ENCODE data around the gene ACADVL. TPM values are rescaled to one million over a fixed set of nuclear protein-coding genes. Genes with fewer than 3 reads are reported as not detected.
A peak's percentile ranks its signal among the peaks of the same experiment; 100 is the strongest.

The ACADVL gene
- total and polyA plus RNA-seq, 8 donors: 285 to 654 (median 381) TPM

- no peaks in the 10 kb centered on the region for H3K9me3 ChIP-seq
- no peak overlapping the region for H3K27ac ChIP-seq
- no peaks in the 10 kb centered on the region for H3K27me3 ChIP-seq
- DNase-seq (no peak), ATAC-seq (no peak)
- peaks cover 0 to 35% of the 10 kb centered on the region in 2 donors for H3K36me3 ChIP-seq
- H3K4me3 ChIP-seq: no peak overlapping the region
- TF ChIP-seq, protein P1, sequence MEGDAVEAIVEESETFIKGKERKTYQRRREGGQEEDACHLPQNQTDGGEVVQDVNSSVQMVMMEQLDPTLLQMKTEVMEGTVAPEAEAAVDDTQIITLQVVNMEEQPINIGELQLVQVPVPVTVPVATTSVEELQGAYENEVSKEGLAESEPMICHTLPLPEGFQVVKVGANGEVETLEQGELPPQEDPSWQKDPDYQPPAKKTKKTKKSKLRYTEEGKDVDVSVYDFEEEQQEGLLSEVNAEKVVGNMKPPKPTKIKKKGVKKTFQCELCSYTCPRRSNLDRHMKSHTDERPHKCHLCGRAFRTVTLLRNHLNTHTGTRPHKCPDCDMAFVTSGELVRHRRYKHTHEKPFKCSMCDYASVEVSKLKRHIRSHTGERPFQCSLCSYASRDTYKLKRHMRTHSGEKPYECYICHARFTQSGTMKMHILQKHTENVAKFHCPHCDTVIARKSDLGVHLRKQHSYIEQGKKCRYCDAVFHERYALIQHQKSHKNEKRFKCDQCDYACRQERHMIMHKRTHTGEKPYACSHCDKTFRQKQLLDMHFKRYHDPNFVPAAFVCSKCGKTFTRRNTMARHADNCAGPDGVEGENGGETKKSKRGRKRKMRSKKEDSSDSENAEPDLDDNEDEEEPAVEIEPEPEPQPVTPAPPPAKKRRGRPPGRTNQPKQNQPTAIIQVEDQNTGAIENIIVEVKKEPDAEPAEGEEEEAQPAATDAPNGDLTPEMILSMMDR (IDR thresholded peaks at IDR 0.05): no peak
- H3K4me1 ChIP-seq: peaks cover 18 to 52% of the 10 kb centered on the region in 2 donors
- intact Hi-C loops (cut with DNase I): no loop called here
These were observed 29.1 kb downstream of the ACADVL start for GRCh38 chr17:7248796-7249195.

DNA sequence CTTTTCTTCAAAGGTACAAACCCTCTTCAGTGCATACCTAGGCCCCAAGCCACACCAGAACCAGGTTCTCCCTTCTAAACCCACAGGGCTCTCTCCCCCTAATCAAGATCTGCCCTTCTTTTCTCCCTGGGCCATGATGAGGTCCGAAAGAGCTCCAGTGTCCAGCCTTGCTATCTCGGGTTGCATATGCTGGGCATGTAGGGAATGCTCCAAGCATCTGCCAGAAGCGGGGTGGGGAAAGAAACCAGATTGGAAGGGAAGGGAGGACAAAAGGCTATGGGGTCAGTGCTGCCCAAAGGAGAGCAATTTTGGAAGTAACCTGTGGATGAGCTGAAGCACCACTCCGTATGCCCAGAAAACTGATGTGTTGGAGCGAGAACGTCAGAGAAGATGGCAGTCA, 29.5 kb downstream of the ACADVL start:
- Histone ChIP-seq H3K36me3 (peaks cover 0 to 34% of the 10 kb centered on the region in 2 donors), H3K9me3 (no peaks in the 10 kb centered on the region), H3K27me3 (no peaks in the 10 kb centered on the region), H3K4me3 (peak overlapping the region in 1 of 2 donors; percentile 83), H3K27ac (no peak overlapping the region), H3K4me1 (peaks cover 18 to 48% of the 10 kb centered on the region in 2 donors)
- DNase-seq (no peak), ATAC-seq (no peak)
- TF ChIP-seq, protein P1 (IDR thresholded peaks at IDR 0.05): no peak
- intact Hi-C loops (cut with DNase I): no loop called here

DNA sequence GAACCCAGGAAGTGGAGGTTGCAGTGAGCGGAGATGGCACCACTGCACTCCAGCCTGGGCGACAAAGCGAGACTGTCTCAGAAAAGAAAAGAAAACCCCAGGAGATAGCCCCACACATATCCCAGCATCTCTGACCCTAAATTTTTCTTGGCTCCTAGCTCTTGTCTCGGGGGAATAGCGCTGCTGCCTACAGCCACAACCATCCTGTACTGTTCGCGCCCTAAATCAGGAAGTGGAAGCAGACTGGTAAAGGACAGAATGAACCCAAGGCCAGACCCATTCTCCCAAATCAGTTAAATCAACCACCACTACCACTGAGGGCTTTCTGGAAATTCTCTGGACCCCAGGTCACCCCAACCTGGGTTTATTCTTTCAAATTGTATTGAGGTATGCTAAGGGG, 30.1 kb downstream of the ACADVL start:
- no peaks in the 10 kb centered on the region for H3K9me3 ChIP-seq
- peak overlapping the region in 1 of 2 donors; percentile 100 for H3K27ac ChIP-seq
- DNase-seq (no peak), ATAC-seq (no peak)
- H3K4me3 ChIP-seq: peak overlapping the region; percentile 83 to 95
- H3K27me3 ChIP-seq: no peaks in the 10 kb centered on the region
- TF ChIP-seq, protein P1 (IDR thresholded peaks at IDR 0.05): no peak
- H3K36me3 ChIP-seq: peaks cover 0 to 34% of the 10 kb centered on the region in 2 donors
- intact Hi-C loops (cut with DNase I): no loop called here
- peaks cover 18 to 47% of the 10 kb centered on the region in 2 donors for H3K4me1 ChIP-seq

- intact Hi-C loops (cut with DNase I): no loop called here
- DNase-seq: peak in 2 of 4 donors; percentile 53 to 88
These were observed 31.2 kb downstream of the ACADVL start for GRCh38 chr17:7250695-7251627.

More at GRCh38 chr17:7250695-7251627, 31.2 kb downstream of the ACADVL start:
- Histone ChIP-seq H3K27me3 (no peaks in the 10 kb centered on the region), H3K4me3 (peak overlapping the region; percentile 83 to 95), H3K36me3 (peaks cover 0 to 34% of the 10 kb centered on the region in 2 donors), H3K27ac (peak overlapping the region; percentile 99 to 100), H3K4me1 (peaks cover 18 to 47% of the 10 kb centered on the region in 2 donors), H3K9me3 (no peaks in the 10 kb centered on the region)
- TF ChIP-seq, protein P1 (IDR thresholded peaks at IDR 0.05): no peak
- no peak for ATAC-seq
